NCI-H748 (cell line): ENCODE measurements around the gene SUV39H1.
A peak's percentile ranks its signal among the peaks of the same experiment; 100 is the strongest.
"Not testable (repeated sequence)": the region's sequence is repeated elsewhere in the genome, so short reads cannot be mapped to it uniquely, and the experiment has no call there.

Experiments
- DNase-seq: peaks from one replicate; lab custom pipeline; 2025; ENCODE audit not compliant: unreplicated experiment; lab: John Stamatoyannopoulos, UW

SUV39H1 gene, protein sequence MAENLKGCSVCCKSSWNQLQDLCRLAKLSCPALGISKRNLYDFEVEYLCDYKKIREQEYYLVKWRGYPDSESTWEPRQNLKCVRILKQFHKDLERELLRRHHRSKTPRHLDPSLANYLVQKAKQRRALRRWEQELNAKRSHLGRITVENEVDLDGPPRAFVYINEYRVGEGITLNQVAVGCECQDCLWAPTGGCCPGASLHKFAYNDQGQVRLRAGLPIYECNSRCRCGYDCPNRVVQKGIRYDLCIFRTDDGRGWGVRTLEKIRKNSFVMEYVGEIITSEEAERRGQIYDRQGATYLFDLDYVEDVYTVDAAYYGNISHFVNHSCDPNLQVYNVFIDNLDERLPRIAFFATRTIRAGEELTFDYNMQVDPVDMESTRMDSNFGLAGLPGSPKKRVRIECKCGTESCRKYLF

DNA sequence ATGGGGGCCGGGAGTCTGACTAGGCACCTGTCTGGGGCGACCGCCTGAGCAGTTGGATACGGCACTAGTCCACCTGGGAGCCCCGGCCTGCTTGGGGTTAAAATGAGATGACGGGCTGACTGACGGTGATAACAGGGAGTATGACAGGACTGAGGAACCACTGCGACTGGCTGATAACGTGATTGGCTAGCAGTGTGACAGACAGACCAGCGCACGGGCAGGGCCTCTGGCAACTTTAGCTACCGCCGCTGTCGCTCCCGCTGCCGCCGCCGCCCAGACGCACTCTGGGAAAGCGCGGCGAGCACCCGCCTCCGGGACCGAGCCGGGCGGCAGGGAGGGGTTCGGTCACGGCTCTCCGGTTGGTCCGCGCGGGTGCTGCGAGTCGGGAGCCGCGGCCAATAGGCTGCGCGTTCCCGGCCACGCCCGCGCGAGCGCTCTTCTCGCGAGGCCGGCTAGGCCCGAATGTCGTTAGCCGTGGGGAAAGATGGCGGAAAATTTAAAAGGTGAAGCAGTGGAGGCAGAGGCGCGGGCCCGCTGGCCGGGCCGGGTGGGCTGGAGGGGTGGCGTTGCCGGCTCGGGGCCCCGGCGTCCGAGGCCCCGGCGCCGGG lies at the start of gene SUV39H1:
TSS of gene SUV39H1 (plus strand) at position 434 of the 608 bp plus-strand sequence. CDS start at position 485, 51 bp downstream.
- peak; percentile 94 for DNase-seq

DNA sequence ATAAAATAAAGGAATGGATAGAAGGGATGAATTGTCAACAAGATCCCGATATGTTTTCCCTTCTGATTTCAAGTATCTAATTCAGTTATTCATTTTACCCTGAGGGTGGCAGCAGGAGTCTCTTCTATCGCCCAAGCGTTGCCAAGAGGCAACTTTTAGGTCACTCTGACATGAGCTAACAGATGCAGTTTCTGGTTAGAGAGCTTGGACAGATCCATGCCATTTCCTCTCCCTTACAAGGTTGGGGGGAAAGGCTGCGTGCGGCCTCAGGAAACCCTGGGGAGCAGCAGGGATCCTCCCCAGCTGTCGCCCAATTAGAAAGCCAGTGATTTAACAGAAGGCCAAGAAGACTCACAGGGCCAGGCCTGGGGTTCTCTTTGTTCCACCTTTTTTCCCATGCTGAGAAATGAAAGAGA lies 48.2 kb upstream of the SUV39H1 start:
- peak; percentile 53 for DNase-seq

DNA sequence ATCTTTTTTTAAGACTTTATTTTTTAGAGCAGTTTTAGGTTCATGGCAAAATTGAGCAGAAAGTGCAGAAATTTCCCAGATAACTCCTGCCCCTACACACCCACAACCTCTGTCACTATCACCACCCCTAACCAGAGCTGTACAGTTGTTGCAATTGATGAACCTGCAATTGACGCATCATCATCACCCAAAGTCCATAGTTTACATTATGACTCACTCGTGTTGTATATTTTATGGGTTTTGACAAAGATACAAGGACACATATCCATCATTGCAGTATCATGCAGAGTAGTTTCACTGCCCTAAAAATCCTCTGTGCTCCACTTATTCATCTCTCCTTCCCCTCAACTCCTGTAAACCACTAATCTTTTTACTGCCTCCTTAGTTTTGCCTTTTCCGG lies 47.4 kb upstream of the SUV39H1 start:
- no peak for DNase-seq

DNA sequence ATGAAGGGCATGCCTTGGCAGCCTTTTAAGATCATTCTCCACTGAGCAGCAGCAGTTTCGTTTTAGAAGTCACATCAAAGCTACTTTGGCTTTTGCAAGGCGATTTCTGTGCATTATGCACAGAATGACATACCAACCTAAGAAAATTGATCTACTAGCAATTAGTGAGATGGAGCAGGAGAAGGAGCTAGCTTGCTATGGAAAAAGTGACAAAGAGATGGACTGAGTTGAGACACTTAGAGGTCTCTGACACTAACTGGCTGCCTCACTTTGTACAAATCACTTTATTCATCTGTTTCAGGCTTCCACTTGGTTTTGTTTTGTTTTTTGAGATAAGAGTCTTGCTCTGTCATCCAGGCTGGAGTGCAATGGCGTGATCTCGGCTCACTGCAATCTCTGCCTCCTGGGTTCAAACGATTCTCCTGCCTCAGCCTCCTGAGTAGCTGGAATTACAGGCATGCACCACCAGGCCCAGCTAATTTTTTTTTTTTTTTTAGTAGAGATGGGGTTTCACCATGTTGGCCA lies 44.4 kb upstream of the SUV39H1 start:
- not testable (repeated sequence) for DNase-seq

DNA sequence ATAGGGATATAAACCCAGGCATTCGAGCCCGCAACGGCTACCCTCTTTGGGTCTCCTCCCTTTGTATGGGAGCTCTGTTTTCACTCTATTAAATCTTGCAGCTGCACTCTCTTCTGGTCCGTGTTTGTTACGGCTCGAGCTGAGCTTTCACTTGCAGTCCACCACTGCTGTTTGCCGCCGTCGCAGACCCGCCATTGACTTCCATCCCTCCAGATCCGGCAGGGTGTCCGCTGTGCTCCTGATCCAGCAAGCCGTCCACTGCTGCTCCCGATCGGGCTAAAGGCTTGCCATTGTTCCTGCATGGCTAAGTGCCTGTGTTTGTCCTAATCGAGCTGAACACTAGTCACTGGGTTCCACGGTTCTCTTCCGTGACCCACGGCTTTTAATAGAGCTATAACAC lies 41.8 kb upstream of the SUV39H1 start:
- peak; percentile 32 for DNase-seq

DNA sequence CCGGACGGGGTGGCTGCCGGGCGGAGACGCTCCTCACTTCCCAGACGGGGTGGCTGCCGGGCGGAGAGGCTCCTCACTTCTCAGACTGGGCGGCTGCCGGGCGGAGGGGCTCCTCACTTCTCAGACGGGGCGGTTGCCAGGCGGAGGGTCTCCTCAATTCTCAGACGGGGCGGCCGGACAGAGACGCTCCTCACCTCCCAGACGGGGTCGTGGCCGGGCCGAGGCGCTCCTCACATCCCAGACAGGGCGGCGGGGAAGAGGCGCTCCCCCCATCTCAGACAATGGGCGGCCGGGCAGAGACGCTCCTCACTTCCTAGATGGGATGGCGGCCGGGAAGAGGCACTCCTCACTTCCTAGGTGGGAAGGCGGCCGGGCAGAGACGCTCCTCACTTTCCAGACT lies 36.8 kb upstream of the SUV39H1 start:
- DNase-seq: not testable (repeated sequence)

DNA sequence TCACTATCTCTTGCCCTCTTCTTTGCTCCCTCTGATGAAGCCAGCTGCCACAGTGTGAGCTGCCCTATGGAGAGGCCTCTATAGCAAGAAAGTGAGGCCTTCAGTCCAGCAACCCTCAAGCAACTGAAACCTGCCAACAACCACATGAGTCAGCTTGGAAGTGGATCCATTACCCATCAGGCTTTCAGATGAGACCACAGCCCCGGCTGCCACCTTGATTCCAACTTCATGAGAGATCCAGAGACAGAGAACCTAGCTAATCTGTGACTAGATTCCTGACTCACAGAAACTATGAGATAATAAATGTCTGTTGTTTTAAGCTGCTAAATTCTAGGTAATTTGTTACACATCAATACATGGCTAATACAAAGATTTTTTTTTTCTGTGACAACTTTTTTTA lies 33.3 kb upstream of the SUV39H1 start:
- DNase-seq: no peak

DNA sequence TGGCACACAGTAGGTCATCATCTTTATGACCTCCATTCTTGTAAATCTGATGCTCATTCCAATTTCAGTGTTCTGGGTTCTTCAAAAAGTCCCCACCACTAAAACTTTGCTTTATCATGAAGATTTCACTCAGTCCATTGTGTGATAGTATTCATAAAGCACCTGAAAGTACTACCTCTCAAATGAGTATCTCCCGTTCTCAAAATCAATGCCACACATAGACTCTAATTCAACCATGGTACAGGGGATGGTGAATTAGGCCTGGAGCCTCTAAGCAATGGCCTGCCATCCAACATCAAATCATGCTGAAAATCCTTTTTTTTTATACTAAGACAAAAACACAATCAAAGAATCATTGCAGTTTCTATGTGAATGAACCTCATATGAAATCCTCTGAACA lies 32.4 kb upstream of the SUV39H1 start:
- no peak for DNase-seq

DNA sequence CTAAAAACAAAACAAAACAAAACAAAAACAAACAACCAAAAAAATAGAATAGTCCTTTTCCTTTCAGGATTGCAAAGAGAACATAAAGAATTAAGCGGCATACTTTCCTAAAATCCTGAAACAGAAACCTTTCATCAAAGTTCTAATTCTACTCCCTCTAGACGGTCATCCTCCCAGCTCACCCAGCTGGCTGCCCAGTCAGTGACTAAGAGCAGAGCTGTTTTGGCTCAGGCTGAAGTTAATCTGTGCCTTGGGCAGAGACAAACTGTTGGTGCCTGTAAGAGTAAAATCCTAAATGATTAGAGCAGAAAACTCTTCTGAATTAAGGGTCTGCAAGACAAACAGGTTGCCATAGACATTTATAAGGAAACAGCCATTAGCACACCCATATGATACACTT lies 30.5 kb upstream of the SUV39H1 start:
- DNase-seq: no peak

DNA sequence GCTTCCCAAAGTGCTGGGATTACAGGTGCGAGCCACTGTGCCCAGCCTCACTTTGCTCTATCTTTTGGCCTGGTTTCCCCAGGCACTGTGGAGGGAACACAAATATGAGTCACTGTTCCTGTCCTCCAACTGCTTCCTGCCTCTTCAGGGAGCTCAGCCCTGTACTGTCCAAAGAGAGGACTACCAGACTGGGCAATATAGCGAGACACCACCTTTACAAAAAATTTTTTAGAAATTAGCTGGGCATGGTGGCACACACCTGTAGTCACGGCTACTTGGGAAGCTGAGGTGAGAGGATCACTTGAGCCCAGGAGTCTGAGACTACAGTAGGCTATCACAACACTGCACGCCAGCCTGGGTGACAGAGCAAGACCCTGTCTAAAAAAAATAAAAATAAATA lies 29.9 kb upstream of the SUV39H1 start:
- DNase-seq: no peak

DNA sequence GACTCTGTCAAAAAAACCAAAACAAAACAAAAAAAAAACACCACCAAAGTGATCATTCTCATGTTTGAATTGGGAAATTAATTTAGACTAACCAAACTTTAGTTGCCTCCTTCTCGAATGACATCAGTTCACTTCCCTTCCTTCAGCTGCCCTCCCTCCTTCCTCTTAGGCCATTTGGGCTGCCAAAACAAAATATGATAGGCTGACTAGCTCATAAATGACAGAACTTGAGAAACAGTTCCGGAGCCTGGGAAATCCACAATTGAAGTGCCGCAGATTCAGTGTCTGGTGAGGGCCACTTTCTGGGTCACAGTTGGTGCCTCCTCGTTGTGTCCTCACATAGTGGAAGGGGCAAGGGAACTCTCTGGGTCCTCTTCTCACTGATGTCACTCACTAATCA lies 29.0 kb upstream of the SUV39H1 start:
- no peak for DNase-seq

DNA sequence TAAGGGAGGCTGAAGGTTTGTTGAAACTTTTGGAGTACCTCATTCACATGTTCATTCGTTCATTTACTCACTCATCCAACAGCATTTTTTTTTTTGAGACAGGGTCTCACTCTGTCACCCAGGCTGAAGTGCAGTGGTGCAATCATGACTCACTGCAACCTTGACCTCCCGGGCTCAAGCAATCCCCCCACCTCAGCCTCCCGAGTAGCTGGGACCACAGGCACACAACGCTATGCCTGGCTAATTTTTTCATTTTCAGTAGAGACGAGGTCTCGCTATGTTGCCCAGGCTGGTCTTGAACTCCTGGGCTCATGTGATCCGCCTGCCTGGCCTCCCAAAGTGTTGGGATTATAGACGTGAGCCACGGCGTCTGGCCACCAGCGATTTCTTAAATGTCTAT lies 28.3 kb upstream of the SUV39H1 start:
- not testable (repeated sequence) for DNase-seq

DNA sequence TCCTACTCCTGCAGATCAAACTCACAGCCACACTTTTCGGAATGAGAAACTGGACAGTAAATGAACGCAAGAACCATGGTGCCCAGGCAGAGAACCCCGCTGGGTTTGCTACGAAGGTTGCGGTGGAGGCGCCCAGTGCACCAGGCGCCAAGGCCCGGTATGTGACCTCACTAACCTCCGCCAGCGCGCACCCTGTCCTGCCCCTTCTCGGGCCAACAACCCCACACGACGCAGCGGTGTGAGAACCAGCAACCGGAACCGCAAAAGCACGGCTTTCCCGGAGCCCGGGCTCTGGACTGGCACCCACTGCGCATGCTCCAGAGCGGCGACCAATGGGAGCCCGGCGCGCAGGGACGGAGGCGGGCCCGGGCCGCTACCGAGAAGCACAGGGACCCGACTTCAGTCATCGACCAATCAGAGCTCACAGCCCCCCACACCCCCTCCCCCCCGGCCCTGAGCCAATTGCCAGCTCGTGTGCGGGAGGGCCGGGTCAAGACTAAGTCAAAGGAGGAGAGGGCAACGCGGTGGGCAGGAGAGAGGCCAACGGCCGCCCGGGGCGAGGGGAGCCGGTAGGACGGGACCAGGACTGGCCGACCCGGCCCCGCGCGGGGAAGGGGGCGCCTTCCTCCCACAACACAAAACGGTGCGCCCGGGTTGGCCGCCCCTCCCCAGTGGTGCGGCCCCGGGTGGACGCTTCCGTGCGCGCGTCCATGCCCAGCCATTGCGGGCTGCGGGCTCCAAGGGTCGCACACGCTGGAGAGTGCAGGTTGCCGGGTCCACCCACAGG lies 20.2 kb upstream of the SUV39H1 start:
- peak; percentile 91 for DNase-seq

DNA sequence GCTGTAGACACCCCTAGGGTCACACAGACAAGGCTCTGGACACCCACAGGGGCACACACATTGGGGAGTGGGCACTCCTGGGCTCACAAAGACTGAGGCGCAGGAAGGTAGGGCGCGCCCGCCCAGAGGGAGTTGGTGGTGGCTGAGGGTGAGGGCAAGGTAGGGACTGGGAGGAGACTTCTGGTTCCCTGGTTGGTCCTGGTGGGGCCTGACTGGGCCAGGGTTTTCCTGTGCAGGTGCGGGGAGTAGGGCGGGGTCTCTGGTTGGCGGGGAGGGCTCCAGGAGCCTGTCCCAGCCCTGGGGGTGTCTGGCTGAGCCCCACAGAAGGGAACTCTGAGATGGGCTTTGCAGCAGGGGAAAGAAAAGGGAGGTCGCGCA lies 19.7 kb upstream of the SUV39H1 start:
- peak; percentile 38 for DNase-seq

DNA sequence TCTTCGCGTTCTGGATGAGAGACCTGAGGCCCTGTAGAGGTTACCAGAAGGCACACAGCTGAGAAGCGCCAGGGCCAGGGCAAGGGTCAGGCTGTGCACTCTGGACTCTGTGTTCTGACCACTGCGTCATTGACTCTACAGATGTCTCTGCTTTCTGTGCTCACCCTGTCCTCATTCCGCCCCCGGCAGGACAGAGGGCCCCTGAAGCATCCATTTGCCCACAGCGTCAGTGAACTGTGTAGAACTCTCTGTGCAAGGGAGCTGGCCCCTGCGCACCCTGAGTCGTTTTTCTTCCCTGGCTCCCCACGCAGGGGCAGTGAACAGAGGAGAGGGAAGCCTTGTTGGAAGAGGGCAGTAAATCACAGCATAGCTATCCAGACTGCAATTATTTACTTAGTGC lies 19.0 kb upstream of the SUV39H1 start:
- DNase-seq: no peak

DNA sequence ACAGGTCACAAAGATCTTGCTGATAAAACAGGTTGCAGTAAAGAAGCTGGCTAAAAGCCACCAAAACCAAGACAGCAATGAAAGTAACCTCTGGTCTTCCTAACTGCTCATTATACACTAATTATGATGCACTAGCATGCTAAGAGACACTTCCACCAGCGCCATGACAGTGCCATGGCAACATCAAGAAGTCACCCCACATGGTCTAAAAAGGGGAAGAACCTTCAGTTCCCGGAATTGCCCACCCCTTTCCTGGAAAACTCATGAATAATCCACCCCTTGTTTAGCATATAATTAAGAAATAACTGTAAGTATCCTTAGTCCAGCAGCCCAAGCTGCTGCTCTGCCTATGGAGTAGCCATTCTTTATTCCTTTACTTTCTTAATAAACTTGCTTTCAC lies 16.1 kb upstream of the SUV39H1 start:
- DNase-seq: peak; percentile 2

DNA sequence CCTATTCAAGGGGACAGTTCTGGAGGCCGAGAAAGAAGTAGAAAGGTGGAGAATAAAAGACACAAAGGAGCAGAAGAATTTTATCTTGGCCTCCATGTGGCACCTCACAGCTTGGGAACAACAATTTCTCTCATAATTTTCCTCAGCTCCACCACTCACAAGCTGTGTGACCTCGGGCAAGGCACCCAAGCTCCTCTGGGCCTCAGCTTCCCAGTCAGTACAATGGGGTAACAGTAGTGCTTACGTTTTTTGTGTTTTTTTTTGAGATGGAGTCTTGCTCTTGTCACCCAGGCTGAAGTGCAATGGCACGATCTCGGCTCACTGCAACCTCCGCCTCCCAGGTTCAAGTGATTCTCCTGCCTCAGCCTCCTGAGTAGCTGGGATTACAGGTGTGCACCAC lies 15.6 kb upstream of the SUV39H1 start:
- DNase-seq: not testable (repeated sequence)

DNA sequence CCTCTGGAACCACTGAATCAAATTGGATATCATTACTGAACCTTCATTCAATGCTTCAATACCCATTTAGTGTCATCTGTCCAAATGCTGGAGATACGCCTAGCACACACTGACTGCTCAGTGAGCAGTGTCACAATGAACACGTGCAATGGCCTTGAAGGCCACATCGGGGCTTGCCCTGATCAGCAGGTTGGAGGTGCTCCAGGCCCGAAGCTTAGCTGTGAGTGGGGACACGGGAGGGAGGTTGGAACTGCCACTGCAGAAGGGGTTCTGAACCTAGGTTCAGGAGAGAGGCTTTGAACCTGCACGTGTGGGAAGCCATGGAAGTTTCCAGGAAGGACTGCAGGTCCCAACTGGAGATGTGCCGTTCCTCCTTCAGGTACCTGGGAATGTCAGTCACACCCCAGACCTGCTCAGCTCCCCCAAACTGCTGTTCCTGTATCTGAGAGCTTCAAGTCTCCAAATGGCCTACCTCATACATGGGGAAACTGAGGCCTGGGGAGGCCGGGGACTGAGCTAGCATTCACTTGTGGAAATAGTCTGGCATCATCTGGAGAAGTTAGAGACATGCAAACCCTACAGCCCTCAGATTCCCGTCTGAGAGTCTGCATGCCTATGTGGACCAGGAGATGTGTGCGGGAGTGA lies 14.9 kb upstream of the SUV39H1 start:
- no peak for DNase-seq

DNA sequence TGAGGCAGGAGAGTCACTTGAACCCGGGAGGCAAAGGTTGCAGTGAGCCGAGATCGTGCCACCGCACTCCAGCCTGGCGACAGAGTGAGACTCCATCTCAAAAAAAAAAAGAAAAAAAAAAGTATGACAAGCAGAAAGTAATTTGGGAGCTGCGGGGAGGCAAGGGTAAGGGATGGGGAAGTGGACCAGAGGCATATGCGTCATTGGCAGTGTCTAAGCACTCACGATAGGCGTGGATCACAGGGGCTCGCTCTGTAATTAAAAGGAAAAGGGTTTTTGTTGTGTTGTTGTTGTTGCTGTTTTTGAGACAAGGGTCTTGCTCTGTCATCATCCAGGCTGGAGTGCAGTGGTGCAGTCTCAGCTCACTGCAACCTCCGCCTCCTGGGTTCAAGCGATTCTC lies 13.7 kb upstream of the SUV39H1 start:
- DNase-seq: not testable (repeated sequence)

DNA sequence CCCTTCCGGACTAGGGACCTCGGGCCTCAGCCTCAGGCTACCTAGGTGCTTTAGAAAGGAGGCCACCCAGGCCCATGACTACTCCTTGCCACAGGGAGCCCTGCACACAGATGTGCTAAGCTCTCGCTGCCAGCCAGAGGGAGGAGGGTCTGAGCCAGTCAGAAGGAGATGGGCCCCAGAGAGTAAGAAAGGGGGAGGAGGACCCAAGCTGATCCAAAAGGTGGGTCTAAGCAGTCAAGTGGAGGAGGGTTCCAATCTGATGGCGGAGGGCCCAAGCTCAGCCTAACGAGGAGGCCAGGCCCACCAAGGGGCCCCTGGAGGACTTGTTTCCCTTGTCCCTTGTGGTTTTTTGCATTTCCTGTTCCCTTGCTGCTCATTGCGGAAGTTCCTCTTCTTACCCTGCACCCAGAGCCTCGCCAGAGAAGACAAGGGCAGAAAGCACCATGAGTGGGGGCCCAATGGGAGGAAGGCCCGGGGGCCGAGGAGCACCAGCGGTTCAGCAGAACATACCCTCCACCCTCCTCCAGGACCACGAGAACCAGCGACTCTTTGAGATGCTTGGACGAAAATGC lies 13.0 kb upstream of the SUV39H1 start, which contains the start of gene WAS:
TSS of gene WAS (plus strand) at position 389 of the 572 bp plus-strand sequence. CDS start at position 444, 55 bp downstream.
- DNase-seq: no peak

DNA sequence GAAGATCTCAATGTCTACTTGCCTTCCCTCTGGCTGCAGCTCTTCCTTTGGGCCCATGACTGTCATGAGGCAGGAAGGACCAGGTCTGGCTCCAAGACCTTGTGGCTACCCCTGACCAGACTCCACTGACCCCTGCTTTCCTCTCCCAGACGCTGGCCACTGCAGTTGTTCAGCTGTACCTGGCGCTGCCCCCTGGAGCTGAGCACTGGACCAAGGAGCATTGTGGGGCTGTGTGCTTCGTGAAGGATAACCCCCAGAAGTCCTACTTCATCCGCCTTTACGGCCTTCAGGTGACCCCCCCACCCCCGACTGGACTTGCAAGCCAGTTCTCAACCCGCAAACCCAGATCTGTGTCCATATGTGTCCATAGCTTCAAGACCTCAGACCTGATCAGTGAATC lies 12.4 kb upstream of the SUV39H1 start:
- no peak for DNase-seq
